GM21390 (cell line): ENCODE results near the gene USP33.
"Not testable (repeated sequence)": the region's sequence is repeated elsewhere in the genome, so short reads cannot be mapped to it uniquely, and the experiment has no call there.

Experiments
- ATAC-seq: cut with Tn5 transposase; IDR thresholded peaks from one replicate; pipeline ENCODE4 v1.9.1; 2021; ENCODE audit not compliant: unreplicated experiment

USP33 gene

DNA sequence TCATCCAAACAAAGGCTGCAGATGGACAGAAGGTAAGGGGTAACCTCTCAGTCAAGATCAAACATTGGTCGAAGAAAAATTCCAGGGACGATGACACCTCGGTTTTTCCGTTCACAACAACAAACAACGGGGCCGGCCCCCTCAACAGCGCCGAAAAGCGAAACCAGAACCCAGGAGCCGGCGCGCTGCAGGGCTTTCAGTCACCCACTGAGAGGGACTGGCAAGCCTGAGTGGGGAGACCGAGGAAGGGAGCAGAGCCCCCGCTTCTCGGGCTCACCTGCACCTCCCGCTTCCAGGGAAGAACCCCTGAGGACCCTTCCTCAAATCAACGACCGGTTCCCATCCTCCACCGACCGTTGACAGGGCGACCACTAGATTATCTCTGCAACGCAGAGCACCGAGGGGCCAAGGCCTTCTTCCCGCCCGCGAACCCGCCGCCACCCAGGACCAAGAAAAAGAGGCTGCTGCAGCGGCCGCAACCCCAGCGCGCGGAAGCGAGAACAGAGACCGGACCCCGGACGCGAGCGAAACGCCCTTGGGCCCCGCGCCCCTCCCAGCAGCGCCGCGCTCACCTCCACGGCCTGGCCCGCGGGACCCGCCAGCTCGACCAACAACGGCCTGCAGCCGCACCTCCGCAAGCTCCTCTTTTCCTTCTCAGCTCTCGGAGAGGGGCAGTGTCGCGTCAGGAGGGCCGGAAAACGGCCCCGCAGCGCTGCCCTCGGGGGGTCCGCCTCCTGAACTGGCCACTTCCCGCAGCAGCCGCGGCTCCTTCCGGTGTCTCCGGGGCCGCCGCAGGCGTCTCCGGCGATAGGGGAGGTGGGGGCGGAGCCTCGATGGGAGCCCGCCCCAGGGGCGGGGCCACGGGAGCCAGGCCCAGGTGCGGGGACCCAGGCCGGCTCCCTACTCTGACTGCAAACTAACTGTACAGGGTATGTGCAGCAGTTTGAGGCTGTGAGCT is at the start of gene USP33:
TSS of gene USP33 (minus strand) at position 782 of the 958 bp plus-strand sequence. CDS start 18,155 bp downstream, outside the sequence.
- peak; percentile 94 for ATAC-seq

DNA sequence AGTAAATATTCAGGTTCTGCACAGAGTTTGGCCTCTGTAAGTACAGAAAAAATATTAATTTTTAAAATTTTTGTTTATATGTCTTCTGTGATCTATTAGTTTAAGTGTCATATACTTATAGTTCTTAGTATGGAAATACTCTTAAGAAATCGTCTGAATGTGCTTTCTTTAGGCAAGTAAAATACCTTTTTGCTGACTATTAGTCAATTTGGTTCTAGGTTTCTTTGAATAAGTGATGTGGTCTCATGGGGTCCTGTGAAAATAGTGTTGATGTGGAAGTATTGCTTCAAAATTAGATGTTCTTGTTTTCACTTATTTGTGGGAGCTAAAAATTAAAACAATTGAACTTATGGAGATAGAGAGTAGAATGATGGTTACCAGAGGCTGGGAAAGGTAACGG is 43.7 kb upstream of the USP33 start:
- no peak for ATAC-seq

DNA sequence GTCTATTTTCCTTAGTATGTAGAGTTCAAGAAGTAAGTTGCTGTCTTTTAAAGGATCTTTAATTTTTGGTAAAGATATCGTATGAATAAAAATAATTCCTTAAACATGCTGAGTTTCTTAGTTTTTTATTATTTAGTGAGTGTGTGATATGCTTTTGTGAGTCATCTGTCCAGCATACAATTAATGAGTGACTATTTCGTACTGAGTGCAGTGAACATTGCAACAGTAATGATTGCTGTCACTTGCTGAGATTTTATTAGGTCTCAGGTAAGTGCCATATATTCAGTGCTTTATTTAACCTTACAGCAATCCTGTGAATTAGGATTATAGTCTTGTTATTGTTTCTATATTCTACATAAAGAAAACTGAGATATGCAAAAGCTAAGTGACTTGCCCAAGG is 42.4 kb upstream of the USP33 start:
- no peak for ATAC-seq

DNA sequence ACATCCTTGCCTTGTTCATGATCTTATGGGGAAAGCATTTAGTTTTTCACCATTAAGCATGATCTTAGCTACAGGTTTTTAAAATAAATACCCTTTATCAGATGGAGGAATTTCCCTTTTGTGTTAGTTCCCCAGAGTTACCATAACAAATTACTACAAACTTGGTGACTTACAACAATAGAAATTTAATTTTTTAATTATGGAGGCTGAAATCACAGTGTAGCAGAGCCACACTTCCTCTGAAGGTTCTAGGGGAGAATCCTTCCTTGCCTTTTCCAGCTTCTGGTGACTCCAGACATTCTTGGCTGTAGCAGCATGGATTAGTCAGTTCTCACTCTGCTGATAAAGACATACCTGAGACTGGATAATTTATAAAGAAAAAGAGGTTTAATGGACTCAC is 38.3 kb upstream of the USP33 start:
- ATAC-seq, result no peak

DNA sequence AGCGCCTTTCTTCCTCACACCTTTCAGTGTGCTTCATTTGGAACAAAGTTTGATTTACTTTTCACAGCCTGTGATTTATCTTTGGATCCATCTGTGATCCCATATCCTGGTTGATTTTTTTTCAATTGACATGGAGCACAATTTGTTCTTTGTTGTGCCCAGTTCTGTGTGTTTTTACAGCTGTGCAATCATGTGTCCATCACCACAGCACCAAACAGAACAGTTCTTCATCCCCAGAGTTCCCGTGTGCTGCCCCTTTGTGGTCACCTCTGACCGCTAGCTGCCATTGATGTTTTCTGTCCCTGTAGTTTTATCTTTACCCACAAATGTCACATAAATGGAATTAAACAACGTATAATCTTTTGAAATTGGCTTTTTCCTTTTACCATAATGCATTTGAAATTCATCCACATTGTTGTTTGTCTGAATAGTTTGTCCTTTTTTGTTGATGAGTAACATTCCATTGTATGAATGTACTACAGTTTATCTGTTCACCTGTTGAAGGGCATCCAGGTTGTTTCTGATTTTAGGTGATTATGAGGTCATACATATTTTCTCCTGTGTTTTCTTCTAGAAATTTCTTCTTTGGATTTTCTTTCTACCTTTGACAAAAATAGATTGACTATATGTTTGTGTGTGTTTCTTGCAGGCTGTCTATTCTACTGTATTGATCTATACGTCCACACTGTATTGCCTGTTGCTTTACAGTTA is 37.2 kb upstream of the USP33 start:
- no peak for ATAC-seq

DNA sequence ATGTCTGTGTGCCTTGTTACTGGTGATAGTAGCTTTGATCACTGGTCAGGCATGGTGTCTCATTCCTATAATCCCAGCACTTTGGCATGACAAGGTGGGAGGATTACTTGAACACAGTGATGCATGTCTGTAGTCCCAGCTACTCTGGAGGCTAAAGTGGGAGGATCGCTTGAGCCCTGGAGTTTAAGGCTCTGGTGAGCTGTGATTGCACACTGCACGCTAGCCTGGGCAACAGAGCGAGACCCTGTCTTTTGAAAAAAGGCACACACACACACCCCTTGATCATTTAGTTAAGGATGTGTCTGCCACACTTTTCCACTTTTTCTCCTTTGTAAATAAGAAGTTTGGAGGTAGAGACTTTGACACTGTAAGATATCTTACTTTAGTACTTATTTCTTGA is 34.9 kb upstream of the USP33 start:
- ATAC-seq, result no peak

DNA sequence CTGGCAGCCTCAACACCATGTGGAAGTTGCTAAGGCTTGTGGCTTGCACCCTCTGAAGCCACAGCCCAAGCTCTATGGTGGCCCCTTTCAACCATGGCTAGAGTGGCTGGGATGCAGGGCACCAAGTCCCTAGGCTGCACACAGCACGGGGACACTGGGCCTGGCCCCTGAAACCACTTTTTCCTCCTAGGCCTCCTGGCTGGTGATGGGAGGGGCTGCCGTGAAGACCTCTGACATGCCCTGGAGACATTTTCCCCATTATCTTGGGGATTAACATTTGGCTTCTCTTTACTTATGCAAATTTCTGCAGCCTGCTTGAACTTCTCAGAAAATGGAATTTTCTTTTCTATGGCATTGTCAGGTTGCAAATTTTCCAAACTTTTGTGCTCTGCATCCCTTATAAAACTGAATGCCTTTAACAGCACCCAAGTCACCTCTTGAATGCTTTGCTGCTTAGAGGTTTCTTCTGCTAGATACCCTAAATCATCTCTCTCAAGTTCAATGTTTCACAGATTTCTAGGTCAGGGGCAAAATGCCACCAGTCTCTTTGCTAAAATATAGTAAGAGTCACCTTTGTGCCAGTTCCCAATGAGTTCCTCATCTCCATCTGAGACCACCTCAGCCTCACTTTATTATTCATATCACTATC is 26.6 kb upstream of the USP33 start:
- ATAC-seq, result not testable (repeated sequence)

DNA sequence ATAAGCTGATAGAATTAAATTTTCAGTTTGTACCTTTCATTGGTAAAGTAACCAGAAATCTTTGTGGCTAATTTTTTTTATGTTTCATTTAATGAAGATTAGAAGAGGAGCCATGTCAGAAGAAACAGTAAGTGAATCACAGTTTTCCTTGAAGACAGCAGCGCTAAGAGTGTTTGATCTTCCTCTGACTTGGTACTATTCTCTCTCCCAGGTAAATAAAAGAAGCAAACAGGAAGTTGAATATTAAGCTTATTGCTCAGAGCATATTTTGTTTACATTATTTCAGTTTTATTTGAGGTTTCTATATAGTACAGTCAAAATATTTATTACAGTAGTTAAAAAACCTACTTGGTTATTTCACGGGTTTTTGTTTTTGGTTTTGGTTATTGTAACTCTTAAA is 23.5 kb upstream of the USP33 start:
- no peak for ATAC-seq

DNA sequence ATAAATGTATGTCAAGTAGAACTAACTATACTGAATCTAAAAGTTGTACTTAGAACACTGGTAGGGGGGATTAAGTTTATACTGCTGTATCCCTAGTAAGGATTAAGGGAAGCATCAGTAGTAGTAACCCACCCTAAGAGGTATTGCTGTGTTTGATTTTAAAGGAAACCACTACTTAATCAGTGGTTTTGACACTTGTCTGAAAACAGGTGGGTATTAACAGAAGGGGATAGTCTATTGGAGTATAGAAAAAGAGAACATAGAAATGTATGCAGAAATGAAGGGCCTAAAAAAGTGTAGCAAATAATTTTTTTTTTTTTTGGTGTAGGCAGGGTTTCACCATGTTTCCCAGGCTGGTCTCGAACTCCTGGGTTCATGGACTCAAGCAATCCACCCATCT is 22.0 kb upstream of the USP33 start:
- ATAC-seq, result no peak

DNA sequence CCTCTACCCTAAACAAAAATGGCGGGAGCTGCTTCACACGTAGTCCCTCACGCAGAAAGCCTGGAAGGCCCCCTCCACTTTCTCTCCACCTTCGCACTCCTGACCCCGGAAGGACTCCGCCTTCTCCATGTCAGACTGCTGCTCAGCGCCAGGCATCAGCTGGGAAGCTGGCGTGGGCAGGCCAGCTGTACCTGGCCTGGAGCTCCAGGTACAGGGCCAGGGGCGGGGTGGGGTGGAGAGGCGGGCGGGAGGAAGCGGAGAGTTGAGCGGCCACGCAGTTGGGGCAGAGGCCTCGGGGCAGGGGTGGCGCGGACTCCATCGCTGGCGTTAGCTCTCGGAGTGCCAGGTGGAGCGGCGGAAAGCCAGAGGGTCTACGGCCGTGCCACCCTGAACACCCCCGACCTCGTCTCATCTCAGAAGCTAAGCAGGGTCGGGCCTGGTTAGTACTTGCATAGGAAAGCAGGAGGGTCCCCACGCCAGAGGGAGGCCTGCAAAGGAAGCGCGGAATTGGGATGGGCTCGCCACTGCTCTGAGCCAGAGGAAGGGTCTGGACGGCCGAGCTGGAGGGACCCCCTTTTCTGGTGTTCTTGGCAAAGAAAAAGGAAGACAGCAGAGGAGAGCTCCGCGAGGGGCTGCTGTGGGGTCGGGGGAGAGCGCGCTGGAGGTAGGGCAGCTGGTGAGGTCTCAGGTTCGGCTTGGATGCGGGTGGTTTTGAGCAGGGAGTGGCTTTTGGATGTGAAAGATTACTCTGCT is 20.1 kb upstream of the USP33 start, which contains the start of gene MIGA1:
TSS of gene MIGA1 (plus strand) at position 121 of the 753 bp plus-strand sequence. CDS start 3,604 bp downstream, outside the sequence.
- peak; percentile 94 for ATAC-seq

DNA sequence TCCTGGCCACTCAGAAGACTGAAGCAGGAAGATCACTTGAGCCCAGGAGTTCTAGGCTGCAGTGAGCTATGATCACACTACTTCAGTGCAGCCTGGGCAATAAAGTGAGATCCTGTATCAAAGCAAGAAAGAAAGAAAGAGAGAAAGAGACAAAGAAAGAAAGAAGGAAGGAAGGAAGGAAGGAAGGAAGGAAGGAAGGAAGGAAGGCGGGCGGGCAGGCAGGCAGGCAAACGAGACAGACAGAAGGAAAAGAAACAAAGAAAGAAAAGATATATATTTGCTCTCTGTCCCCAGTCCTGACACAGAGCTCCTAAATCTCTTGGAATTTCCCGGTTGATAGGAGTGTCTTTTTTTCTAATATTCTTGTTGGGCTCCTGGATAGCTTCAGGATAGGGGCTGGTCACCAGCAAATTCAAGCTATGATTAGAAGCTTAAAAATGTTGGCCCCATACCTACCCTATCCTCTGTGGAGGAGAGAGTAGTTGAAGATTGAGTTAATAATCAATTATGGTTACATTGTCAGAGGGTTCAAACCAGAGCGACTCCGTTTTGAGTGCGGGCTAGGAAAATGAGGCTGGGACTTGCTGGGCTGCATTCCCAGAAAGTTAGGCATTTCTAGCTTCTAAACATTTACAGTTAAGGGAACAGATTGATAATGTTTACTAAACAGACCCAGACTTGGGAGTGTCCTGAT is 16.5 kb upstream of the USP33 start:
- no peak for ATAC-seq

DNA sequence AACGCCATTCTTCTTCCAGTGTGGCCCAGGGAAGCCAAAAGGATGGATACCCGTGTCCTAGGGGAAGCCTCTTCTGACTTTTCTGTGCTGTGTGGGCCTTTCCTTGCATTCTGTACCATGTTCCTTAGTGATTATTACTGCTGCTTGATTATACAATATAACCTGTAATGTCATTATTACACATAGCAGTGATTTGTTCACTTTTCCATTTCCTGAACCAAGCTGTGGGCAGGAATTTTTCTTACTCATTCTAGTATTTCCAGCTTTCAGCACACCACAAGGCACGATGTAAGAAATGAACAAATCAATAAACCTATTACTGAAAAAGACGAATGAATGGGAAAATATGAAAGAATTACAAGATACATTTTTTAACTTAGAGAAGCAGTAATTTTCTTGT is 8.4 kb upstream of the USP33 start:
- no peak for ATAC-seq

DNA sequence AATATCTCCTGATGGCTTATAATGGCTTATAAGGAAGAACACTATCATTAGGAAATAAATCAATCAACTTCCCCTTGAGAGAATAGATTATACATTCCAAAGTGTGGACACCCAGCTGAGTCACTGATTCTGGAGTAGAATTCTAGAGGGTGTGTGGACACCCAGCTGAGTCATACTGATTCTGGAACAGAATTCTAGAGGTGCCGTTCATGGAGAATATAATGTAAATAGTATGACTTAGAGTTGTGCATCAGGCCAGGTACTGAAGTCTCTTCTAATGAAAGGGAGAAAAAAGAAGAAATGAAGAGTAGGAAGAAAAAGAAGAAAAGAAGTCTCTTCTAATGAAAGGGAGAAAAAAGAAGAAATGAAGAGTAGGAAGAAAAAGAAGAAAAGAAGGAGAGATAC is 2.4 kb upstream of the USP33 start:
- no peak for ATAC-seq

DNA sequence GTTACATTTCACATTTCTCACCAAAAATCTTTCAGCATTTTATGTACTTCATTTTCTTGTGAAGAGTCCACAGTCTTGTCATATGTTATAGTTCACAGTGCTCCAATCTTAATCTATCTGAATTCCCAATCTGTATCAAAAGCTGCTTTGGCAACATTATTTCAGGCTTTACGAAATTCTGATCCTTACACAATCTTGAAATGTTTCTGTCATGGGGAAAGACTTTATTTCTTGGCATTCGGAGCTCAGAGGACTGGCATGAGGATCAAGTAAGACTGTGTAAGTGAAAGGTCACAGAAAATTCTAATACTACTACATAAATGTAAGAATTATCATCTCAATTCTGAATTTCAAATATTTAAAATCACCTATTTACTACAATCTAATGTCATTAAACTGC is 2.0 kb downstream of the USP33 start:
- ATAC-seq, result no peak

DNA sequence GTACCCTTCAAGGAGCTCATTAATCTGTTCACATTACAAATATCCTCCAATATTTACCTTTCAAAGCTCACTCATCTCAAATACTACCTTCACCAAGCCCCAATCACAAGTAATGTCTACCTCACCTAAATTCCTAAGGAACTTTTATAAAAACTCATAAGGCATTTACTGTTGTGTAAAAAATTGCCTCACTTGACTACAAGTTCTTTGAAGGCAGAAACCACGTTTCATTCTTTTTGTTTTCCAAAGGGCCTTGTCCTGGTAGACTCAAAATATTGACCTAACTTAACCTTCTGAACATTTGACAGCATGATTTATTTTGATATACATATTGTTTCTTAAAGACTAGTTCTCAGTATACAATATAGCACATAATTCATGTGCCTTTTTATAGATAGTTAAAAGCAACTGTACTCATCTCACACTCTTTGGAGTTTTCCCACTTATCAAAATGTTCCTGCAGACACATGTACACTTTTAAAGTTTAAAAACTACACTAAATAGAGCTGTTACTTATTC is 2.5 kb downstream of the USP33 start:
- ATAC-seq, result no peak

DNA sequence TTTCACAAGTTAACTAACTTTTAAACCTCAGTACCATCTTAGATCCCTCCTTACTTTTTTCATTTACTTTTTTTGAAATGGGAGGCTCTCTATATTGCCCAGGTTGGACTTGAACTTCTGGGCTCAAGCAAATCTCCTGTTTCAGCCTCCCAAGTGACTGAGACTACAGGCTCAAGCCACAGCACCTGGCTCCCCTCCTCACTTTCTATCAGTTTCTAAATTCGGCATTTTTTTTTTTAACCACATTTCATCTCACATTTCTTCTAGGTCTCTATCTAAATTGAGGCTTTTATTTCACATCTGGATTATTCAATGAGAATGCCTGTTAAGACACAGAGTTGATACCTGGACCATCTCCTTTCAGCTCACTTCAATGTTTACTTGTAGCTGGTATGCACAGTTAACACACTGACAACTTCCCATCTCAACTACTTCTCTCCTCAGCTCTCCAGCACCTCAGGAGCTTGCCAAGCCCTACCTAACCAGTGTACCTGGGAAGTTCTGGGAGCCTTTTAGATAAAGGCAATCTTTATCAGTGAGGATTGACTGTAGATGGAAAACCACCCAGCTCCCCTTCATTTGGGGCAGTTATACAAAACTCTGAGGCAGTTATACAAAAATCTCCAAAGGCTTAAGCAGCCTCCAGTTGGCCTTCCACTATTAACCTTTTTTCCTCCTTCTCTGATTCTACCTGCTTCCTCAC is 3.4 kb downstream of the USP33 start:
- ATAC-seq, result no peak

DNA sequence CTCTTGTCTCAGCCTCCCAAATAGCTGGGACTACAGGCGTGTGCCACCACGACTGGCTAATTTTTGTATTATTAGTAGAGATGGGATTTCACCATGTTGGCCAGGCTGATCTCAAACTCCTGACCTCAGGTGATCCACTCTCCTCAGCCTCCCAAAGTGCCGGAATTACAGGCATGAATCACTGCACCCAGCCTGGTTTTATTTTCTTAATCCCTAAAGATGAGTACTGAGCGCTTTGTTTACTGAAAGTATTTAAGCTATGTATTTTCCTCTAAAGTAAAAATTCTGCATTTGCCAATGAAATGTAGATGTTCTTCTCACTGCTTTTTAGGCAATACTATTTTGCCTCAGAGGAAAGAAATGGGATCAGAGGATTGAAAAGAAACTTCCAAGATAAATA is 10.2 kb downstream of the USP33 start:
- ATAC-seq, result not testable (repeated sequence)

DNA sequence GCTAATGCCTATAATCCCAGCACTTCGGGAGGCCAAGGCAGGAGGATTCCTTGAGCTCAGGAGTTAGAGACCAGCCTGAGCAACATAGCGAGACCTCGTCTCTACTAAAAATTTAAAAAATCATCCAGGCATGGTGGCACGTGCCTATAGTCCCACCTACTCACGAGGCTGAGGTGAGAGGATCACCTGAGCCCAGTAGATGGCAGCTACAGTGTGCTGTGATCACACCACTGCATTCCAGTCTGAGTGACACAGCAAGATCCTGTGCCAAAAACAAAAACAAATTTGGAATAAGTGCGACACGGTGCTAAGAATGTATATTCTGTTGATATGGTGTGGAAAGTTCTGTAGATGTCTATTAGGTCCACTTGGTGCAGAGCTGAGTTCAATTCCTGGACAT is 15.1 kb downstream of the USP33 start:
- ATAC-seq, result no peak

DNA sequence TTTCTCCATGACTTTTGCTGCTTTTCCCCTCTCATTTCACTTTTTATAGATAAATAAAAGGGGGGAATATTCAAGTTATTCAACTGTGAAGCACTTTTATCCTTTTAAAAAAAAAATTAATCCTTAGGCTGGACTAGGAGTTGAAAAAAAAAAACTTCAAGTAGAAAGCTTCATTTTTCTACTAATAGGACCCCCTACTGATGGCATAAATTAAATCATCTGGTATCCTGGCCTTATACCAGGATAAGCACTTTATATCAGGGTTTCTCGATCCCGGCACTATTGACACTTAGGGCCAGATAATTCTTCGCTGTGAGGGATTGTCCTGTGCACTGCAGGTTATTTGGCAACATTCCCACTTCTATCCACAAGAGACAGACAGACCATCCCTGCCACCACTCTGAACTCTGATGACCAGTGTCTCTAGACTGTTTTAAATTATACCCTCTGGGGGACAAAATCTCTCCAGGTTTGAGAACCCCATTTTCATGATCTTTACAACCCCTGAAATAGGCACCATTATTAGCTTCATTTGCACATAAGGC is 17.6 kb downstream of the USP33 start:
- ATAC-seq, result no peak
